Activated CD8-positive, alpha-beta memory T cell treated with anti-CD3 and anti-CD28 coated beads for 48 hours (primary cell): ENCODE data around the gene INTS7.
"Not testable (repeated sequence)": the region's sequence is repeated elsewhere in the genome, so short reads cannot be mapped to it uniquely, and the experiment has no call there.

Experiments
- DNase-seq, 3 experiments: peaks; one replicate each; pipeline ENCODE4 v3.0.0-alpha.2; 2020; ENCODE audit warnings: low read depth in 2 of 3, low spot score in 2 of 3

INTS7 gene

GRCh38 chr1:212035835-212036605, 663 bp upstream of the INTS7 start:
- DNase-seq: no peak

- no peak for DNase-seq
These were observed 738 bp downstream of the INTS7 start for GRCh38 chr1:212034516-212035122.

DNA sequence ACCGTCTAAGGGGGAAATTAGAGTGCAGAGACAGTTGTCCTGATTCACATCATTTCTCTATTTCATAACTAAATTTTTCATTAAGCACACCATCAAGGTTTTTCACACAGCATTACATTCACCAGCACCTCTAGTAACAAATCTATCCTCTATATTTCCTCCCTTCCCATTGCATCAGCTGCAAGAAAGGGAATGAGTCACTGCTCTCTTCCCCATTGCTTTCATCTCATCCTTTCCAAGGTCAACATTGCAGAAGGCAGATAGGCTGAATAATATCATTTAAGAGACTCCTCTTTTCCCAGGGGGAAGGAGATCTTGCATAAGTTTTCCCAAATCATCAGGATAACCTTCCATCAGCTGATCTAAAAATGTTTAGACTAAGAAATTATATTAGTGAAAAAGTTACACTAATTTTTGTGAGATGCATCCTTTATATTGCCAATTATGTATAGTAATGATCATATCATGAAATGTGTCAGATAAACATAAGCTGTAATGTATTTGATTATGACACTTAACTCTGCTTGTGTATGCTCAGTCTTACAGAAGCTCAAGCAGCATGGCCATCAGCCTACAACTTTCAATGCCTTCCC, 4.3 kb downstream of the INTS7 start:
- DNase-seq: no peak

GRCh38 chr1:212027727-212028126, 7.6 kb downstream of the INTS7 start:
- DNase-seq: not testable (repeated sequence)

- DNase-seq: no peak
These were observed 10.7 kb downstream of the INTS7 start for GRCh38 chr1:212024469-212025149.

- DNase-seq: not testable (repeated sequence)
These were observed 12.4 kb downstream of the INTS7 start for GRCh38 chr1:212022908-212023307.

GRCh38 chr1:212021563-212021962, 13.8 kb downstream of the INTS7 start:
- DNase-seq: no peak

GRCh38 chr1:212020975-212021374, 14.4 kb downstream of the INTS7 start:
- DNase-seq: no peak

DNA sequence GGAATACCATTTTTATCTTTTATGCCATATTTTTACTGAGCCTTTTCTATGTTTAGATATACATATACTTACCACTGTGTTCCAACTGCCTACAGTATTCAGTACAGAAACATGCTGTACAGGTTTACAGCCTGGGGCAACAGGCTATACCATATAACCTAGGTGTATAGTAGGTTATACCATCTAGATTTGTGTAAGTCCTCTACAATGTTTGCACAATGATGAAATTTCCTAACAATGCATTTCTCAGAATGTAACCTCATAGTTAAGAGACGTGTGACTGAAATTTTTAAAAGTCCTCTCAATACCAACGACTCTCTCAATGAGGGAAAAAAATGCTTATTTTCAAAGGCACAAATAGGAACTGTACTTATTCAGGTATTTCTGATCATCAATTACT, 21.7 kb downstream of the INTS7 start:
- DNase-seq: no peak

DNA sequence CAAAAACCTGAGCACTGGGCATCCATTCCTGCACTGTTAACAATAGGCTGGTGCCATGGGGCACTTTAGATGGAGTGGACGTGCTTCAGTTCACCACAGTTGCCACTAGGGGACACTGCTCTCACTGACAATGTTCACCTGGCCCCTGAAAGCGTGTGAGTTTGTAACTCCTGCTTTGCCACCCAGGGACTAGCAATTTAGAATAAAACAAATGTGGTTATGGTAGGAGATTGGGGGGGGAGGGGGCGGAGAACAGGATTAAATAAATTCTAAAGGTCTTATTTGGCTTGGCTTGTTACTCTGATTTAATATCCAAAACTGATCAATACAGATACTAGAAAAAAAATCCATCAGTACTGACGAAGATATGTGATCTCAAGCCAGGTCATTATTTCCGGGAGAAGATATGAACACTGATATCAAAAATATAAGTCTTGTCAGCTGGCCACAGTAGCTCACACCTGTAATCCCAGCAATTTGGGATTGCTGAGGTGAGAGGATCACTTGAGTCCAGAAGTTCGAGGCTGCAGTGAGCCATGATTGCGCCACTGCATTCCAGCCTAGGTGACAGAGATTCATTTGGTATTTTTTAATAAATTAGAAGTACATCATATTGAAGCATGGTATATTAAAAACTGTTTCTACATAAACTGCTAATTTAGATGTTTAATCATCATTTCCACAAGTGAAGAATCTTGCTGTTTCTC, 23.2 kb downstream of the INTS7 start:
- DNase-seq: peak in 1 of 3 experiments; percentile 44

GRCh38 chr1:212010004-212010403, 25.4 kb downstream of the INTS7 start:
- no peak for DNase-seq

GRCh38 chr1:212009561-212009960, 25.8 kb downstream of the INTS7 start:
- no peak for DNase-seq

DNA sequence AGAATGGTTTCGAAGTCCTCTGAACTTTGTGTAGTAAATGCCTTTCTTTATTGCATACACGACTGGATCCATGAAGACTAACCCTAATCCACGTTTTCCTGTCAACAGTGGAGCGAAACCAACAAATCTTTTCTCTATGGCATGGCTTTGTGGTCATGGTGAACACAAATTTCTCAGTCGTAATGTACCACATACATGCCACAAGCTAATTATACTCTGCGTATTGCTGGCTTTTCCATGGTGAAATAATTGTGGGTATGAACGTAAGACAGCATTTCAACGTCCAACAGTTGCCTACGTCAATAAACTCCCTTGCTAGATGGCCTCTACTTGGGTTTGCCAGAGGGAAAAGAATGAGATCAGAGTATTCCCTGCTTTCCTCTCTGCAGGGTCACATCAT, 27.5 kb downstream of the INTS7 start:
- no peak for DNase-seq

DNA sequence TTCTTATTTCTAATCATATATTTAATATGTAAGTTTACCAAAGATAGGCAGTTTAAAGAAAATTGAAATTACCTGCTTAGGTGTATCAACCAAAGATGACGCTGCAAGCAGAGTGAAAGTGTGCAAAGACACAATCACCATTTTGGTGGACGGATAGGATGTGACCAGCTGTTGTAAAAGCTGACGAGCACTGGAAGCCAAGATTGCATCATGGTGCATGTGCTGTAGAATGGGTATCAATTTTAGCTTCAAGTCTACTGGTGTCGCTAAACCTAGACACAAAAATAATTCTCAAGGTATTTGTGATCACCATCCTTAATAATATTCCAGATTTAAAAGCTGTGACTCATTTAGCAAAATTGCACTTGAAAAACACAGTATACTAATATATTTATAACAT, 28.2 kb downstream of the INTS7 start:
- DNase-seq: no peak

GRCh38 chr1:212004895-212005608, 30.3 kb downstream of the INTS7 start:
- DNase-seq: no peak

DNA sequence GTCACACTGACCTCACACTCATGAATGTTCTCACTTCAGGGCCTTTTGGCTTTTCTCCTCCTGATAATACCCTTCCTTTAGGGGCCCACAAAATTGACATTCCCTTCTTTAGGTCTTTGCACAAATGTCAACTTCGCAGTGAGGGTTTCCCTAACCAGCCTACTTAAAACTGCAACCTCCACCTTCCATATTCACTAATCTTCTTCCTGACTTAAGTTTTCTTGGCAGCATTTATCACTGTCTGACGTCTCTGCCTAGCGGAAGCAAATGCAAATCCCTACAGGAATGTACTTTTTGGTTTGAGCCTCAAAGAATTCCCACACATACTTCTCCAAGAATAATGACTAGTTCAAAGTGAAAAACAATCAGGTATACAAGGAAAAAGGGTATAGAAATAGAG, 32.8 kb downstream of the INTS7 start:
- DNase-seq: no peak

DNA sequence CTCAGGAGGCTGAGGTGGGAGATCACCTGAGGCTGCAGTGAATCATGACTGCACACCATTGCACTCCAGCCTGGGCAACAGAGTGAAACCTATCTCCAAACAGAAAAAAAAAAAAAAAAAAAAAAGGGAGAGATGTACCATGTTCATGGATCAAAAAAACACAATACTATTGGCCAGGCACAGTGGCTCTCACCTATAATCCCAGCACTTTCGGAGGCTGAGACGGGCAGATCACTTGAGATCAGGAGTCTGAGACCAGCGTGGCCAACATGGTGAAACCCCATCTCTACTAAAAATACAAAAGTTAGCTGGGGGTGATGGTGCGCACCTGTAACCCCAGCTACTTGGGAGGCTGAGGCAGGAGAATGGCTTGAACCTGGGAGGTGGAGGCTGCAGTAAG, 37.9 kb downstream of the INTS7 start:
- DNase-seq: not testable (repeated sequence)

DNA sequence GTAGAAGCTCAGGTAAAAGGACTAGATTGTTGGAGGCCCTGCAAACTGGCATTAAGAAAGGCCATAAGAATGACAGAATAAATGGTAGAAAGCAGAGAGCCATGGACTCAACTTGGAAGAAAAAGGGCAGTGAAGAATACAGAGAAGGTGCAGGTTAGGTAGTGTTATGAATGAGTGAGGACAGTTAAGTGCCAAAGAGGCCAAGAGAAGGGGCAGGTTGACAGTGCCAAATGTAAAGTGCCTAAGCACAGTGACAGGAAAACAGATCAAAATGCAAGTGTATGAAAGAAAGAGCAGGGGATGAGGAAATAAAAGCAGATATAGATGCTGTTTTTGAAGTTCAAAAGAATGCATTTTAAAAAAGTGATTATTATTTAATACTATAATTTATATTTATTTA, 43.7 kb downstream of the INTS7 start:
- DNase-seq: no peak

DNA sequence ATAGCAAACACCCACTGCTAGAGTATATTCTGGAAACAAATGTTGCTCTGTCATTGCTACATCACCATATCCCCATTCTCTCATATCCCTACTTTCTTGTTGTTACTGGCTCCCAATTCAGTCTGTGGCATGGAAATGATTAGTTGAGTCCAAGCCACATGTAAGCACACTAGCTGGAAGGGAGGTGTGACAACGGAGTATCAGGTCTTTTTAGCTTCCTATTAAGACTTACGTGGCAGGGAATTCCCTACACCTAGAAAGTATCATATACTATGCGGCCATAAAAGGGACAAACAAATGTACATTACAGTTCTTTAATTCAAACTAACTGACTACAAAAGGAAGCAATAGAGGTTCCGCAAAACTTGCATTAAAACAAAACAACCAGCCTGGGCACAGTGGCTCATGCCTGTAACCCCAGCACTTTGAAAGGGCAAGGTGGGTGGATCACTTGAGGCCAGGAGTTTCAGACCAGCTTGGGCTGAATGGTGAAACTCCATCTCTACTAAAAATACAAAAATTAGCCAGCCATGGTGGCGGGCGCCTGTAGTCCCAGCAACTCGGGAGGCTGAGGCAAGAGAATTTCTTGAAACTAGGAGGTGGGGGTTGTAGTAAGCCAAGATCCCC, 48.6 kb downstream of the INTS7 start:
- DNase-seq: no peak

GRCh38 chr1:211985556-211986264, 49.6 kb downstream of the INTS7 start:
- no peak for DNase-seq
